NCI-H748 (cell line): ENCODE data around the gene AUTS2.
"Not testable (repeated sequence)": the region's sequence is repeated elsewhere in the genome, so short reads cannot be mapped to it uniquely, and the experiment has no call there.

Experiments
- DNase-seq: peaks from one replicate; lab custom pipeline; 2025; ENCODE audit not compliant: unreplicated experiment; lab: John Stamatoyannopoulos, UW

AUTS2 gene

GRCh38 chr7:70355198-70356020, 757.1 kb downstream of the AUTS2 start:
- DNase-seq = peak; percentile 87

DNA sequence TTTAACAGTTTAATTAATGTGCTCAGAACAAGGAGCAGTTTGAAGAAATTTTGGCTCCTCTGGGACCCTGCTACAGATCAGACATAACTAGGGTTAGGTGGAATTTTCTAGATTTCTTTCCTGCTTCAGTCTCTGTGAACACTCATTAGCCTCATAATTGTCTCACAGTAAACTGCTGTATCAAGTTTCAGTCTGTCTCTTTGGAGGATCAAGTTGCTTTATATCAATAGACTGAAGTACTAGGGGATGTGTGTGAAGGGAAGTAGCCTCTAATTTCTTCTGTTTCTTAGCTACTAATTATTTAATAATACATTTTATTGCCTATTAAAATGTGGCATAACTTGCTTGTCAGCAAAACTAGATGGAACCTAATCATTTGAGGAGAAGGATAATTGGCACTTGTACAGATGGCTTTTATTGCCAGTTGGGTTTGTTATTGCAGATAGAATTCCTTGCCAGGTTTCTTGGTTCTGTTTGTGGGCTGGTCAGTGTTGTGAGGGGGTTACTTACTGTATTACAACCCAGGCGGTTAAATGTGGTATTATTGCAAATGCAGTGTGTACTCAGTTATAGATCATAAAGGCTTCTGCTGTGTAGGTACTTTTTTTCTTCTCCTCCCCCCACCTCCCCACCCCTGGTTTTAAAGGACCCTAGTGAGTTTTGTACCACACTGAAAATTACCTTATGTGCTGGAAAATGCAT, 758.0 kb downstream of the AUTS2 start:
- peak; percentile 99 for DNase-seq

DNA sequence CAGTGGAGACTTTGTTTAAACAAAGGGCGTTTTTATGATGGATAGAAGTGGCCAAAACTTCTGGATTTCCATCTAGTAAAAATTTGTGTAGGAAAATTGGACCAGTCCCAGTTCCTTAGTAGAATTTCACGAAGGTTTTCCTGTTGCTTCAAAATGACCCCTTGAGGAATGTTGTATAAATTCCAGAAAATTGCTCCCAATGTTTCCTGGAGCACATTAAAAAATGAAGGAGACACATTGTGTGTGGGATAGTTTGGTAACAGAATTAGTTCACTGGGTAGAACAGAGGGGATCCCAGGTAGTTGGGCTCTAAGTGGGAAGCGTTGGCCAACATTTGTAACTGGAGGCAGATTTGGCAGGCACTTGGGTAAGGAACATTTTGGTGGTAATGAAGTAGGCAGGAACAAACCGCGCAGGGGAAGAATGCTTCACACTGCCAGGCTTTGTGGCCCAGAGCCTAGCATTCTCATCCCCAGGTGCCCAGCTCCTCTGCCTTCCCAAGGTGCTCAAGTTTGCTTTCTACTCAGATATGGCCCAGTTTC, 758.6 kb downstream of the AUTS2 start:
- DNase-seq = no peak

DNA sequence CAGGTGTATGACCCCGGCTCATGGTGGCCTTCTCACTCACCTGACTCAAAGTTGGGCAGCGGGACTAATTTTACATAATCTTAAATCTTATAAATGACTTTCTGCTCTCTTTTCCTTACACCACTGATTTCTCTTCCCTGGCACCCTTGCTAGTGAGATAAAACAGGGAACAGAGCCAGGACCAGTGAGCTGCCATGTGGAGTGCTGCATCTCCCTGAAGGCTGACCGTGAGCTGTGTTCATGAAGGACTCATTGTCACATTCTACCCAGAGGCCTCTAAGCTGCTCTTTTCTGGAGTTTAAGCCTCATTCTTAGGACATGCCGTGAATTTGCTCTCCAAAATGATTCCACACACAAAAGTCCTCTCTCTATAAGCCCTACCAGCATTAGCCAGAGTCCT, 762.3 kb downstream of the AUTS2 start:
- no peak for DNase-seq

- no peak for DNase-seq
Measured at GRCh38 chr7:70361821-70362220, 763.5 kb downstream of the AUTS2 start.

GRCh38 chr7:70364393-70364792, 766.1 kb downstream of the AUTS2 start:
- DNase-seq = not testable (repeated sequence)

DNA sequence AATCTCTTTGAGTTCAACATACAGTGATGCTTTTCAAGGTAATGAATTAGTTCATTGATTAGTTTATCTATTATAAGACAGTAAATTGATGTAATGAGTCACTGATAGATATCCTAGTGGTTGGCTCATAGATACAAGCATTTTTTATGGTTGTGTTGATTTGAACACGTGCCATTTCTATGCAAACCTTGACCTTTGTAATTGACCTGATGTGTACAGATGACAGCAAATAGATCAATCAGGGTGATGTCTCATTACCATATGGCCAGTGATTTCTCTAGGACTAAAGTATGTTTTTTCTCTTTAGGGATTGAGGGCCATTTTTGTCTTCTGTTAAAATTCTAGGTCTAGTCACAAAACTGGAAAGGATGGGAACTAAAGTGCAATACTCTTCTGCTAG, 773.4 kb downstream of the AUTS2 start:
- DNase-seq = peak; percentile 36

DNA sequence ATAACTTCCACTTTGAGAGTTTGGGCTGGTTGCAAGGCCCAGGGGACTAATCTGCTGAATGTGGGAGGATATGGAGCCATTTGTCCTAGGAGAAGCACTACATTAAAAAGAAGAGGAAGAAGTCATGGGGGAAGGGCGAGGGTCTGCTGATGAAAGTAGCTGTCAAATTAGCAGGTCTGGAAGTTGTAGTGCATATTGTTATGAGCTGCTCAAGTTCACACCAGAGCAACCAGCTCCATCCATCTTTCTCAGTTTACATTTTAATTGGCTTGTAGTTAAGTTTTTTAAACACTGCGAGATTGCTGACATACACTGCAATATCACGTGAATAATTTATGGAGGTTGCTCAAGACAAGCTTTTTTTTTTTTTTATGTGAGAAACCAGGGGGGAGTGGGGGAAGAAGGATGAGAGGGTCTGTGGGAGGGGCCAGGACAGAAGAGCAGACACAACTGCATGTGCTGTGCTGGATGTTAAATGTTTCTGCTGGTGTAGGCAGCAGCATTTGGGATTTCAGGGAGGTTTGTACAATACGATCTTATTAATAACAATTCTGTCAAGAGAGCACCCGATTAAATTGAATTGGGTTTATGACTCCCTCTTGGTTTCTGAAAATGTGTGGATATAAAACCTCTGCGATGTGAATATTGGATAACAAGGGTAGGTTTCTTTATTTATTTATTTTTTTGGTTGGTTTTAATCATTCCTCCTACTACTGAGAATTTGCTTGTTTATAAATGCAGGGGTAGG, 774.7 kb downstream of the AUTS2 start:
- peak; percentile 18 for DNase-seq

GRCh38 chr7:70374772-70375533, 776.7 kb downstream of the AUTS2 start:
- DNase-seq = no peak

GRCh38 chr7:70376561-70377031, 778.3 kb downstream of the AUTS2 start:
- DNase-seq = peak; percentile 99

DNA sequence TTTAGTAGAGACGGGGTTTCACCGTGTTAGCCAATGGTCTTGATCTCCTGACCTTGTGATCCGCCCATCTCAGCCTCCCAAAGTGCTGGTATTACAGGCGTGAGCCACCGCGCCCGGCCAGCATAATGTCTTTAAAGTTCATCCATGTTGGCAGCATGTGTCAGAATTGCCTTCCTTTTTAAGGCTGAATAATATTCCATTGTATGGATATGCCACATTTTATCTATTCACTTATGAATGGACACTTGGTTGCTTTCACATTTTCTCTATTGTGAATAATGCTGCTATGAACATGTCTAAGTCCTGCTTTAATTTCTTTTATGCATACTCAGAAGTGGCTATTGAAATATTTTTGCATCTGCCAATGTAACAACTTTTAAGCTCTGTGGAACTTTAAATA, 779.7 kb downstream of the AUTS2 start:
- DNase-seq = no peak

DNA sequence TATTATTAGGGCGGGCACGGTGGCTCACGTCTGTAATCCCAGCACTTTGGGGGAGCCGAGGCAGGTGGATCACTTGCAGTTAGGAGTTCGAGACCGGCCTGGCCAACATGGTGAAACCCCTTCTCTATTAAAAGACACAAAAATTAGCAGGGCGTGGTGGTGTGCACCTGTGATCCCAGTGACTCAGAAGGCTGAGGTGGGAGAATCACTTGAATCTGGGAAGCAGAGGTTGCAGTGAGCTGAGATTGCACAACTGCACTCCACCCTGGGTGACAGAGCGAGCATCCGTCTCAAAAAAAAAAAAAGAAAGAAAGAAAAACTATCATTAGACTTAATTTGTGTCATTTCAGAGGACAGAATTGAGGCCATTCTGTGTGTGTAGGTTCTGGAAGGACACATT, 780.9 kb downstream of the AUTS2 start:
- no peak for DNase-seq

DNA sequence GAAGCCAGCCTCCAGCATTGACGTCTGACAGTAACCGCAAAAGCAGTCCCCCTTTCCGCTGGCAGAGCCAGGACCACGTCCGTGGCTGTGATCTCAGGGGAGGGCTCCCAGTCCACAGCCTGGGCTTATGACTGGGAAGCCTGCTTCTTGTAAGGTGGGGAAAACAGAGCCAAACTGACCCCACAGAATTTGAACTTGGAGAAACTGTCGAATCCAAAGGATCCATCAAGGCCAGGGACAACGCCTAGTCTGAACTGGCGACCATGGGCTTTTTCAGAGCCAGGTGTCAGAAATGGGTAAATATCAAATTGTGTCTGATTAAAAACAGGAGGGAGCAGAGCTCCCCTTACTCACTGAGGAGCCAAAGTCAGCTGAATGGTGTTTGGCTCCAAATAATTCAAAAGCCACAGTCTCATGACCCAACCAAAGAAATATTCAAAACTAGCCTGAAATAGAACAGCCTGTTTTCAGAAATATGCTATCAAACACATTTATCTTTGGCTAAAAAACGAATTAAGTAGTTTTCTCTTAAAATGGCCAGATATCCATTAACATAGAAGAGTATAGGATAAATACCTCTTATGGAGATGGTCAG, 782.2 kb downstream of the AUTS2 start:
- DNase-seq = no peak

GRCh38 chr7:70383066-70383782, 784.9 kb downstream of the AUTS2 start:
- DNase-seq = no peak

- DNase-seq = peak; percentile 13
Measured at GRCh38 chr7:70384024-70384423, 785.7 kb downstream of the AUTS2 start.

GRCh38 chr7:70384891-70385290, 786.6 kb downstream of the AUTS2 start:
- DNase-seq = no peak

GRCh38 chr7:70387217-70387616, 788.9 kb downstream of the AUTS2 start:
- DNase-seq = no peak

GRCh38 chr7:70389531-70390151, 791.4 kb downstream of the AUTS2 start:
- no peak for DNase-seq

DNA sequence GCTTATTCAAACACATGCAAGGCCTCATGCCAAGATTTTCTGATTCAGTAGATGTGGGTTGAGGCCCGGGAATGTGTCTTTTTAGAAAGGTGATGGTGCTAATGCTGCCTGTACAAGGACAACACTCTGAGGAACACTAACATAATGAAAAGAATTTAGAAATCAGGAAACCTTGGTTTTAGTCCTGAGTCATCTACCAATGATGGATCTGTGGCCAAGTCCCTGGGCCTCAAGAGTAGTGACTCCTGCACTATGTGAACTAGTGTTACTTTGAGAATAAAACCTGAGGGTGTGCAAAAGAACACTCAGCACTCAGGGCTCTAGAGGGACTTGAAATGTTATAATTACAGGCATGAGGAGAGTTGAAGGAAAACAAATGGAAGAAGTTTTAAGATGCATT, 792.0 kb downstream of the AUTS2 start:
- DNase-seq = no peak
